ENCODE measurements around the gene C1QTNF3.
"Not testable (repeated sequence)": the region's sequence is repeated elsewhere in the genome, so short reads cannot be mapped to it uniquely, and the experiment has no call there.

The C1QTNF3 gene

GRCh38 chr5:34021334-34021733 lies 21.7 kb downstream of the C1QTNF3 start:
- H3K27me3 Mint-ChIP-seq: no peaks in the 10 kb centered on the region
- intact Hi-C loops (cut with micrococcal nuclease): no loop called here
- H3K9me3 Mint-ChIP-seq: no peaks in the 10 kb centered on the region
- H3K36me3 Mint-ChIP-seq (ENCODE audit: low read depth): peaks cover 5% of the 10 kb centered on the region
- H3K4me3 Mint-ChIP-seq: no peak overlapping the region
- no peak overlapping the region for H3K27ac Mint-ChIP-seq
- H3K4me1 Mint-ChIP-seq (ENCODE audit: low read depth): no peaks in the 10 kb centered on the region

- Mint-ChIP-seq H3K27me3 (no peaks in the 10 kb centered on the region), H3K9me3 (no peaks in the 10 kb centered on the region), H3K36me3 (ENCODE audit: low read depth) (no peaks in the 10 kb centered on the region), H3K4me1 (ENCODE audit: low read depth) (no peaks in the 10 kb centered on the region), H3K4me3 (no peak overlapping the region), H3K27ac (no peak overlapping the region)
- intact Hi-C loops (cut with micrococcal nuclease): no loop called here
Measured at GRCh38 chr5:34020726-34021125, 22.3 kb downstream of the C1QTNF3 start.

- intact Hi-C loops (cut with micrococcal nuclease): no loop called here
- H3K36me3 Mint-ChIP-seq (ENCODE audit: low read depth): no peaks in the 10 kb centered on the region
- no peaks in the 10 kb centered on the region for H3K9me3 Mint-ChIP-seq
- H3K27ac Mint-ChIP-seq: no peak overlapping the region
- H3K4me3 Mint-ChIP-seq: no peak overlapping the region
- H3K27me3 Mint-ChIP-seq: no peaks in the 10 kb centered on the region
- no peaks in the 10 kb centered on the region for H3K4me1 Mint-ChIP-seq (ENCODE audit: low read depth)
Measured at GRCh38 chr5:34017254-34017653, 25.8 kb downstream of the C1QTNF3 start.

DNA sequence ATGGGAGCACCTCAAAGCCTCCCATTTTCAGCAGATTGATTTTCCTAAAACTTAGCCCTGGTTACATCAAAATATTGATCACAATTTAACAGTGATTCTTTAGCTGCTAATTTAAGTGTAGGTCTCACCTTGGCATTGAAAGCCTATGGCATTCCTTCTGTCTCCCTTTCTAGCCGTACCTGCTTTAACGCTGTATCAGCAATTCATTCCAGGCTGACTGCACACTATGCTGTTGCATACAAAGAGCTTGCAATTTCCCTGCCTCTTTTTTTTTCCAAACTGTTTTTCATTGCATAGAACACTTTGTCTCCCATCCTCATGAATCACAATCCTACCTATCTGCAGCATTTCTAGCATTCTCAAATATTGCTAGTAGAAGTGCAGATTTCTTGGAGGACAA lies 26.3 kb downstream of the C1QTNF3 start:
- Mint-ChIP-seq H3K4me1 (ENCODE audit: low read depth) (no peaks in the 10 kb centered on the region), H3K27me3 (no peaks in the 10 kb centered on the region)
- intact Hi-C loops (cut with micrococcal nuclease): no loop called here

GRCh38 chr5:34016222-34016621 lies 26.8 kb downstream of the C1QTNF3 start:
- H3K4me3 Mint-ChIP-seq: no peak overlapping the region
- no peaks in the 10 kb centered on the region for H3K9me3 Mint-ChIP-seq
- intact Hi-C loops (cut with micrococcal nuclease): no loop called here
- no peaks in the 10 kb centered on the region for H3K27me3 Mint-ChIP-seq
- H3K27ac Mint-ChIP-seq: no peak overlapping the region
- H3K4me1 Mint-ChIP-seq (ENCODE audit: low read depth): no peaks in the 10 kb centered on the region
- H3K36me3 Mint-ChIP-seq (ENCODE audit: low read depth): no peaks in the 10 kb centered on the region

More for the DNA sequence above, 26.3 kb downstream of the C1QTNF3 start:
- H3K36me3 Mint-ChIP-seq (ENCODE audit: low read depth): no peaks in the 10 kb centered on the region
- H3K9me3 Mint-ChIP-seq: no peaks in the 10 kb centered on the region
- no peak overlapping the region for H3K27ac Mint-ChIP-seq
- H3K4me3 Mint-ChIP-seq: no peak overlapping the region

- no peaks in the 10 kb centered on the region for H3K27me3 Mint-ChIP-seq
- no peaks in the 10 kb centered on the region for H3K36me3 Mint-ChIP-seq (ENCODE audit: low read depth)
- no peak overlapping the region for H3K4me3 Mint-ChIP-seq
- H3K9me3 Mint-ChIP-seq: no peaks in the 10 kb centered on the region
- H3K27ac Mint-ChIP-seq: no peak overlapping the region
- intact Hi-C loops (cut with micrococcal nuclease): no loop called here
- H3K4me1 Mint-ChIP-seq (ENCODE audit: low read depth): no peaks in the 10 kb centered on the region
Measured at GRCh38 chr5:34015120-34015822, 27.7 kb downstream of the C1QTNF3 start.

GRCh38 chr5:34014626-34015025 lies 28.4 kb downstream of the C1QTNF3 start:
- H3K27ac Mint-ChIP-seq: no peak overlapping the region
- intact Hi-C loops (cut with micrococcal nuclease): no loop called here
- no peaks in the 10 kb centered on the region for H3K9me3 Mint-ChIP-seq
- peaks cover 5% of the 10 kb centered on the region for H3K4me1 Mint-ChIP-seq (ENCODE audit: low read depth)
- no peaks in the 10 kb centered on the region for H3K36me3 Mint-ChIP-seq (ENCODE audit: low read depth)
- no peaks in the 10 kb centered on the region for H3K27me3 Mint-ChIP-seq
- H3K4me3 Mint-ChIP-seq: no peak overlapping the region

DNA sequence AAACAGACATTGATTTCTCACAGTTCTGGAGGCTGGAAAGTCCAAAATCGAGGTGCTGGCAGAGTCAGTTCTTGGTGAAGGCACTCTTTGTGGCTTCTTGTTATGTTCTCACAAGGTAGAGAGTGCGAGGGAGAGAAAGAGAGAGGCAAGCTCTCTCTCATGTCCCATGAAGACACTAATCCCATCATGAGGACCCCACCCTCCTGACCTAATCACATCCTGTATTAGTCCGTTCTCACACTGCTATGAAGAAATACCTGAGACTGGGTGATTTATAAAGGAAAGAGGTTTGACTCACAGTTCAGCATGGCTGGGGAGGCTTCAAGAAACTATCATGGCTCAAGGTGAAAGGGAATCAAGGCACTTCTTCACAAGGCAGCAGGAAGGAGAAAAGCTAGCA lies 29.5 kb downstream of the C1QTNF3 start:
- Mint-ChIP-seq H3K36me3 (ENCODE audit: low read depth) (no peaks in the 10 kb centered on the region), H3K27me3 (no peaks in the 10 kb centered on the region), H3K9me3 (no peaks in the 10 kb centered on the region), H3K4me1 (ENCODE audit: low read depth) (peaks cover 5% of the 10 kb centered on the region), H3K4me3 (no peak overlapping the region), H3K27ac (no peak overlapping the region)
- intact Hi-C loops (cut with micrococcal nuclease): no loop called here

DNA sequence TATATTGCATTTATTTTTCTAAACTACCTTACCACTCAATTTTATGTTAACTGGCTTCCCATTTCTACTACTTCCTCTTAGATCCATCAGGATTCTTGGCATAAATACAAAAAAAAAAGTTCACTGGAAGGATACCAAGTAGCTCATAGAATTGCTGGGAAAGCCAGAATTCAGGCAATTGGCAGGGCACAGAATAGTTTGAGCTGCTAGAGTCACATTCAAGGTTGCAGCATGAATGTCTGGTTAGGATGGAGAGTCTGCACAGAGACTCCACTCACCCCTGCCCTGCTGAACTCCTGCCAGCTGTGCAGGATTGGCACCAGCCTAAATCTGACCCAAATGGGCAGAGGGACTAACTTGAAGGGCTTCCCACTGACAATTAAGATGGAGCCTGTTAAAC lies 30.2 kb downstream of the C1QTNF3 start:
- Mint-ChIP-seq H3K27ac (no peak overlapping the region), H3K27me3 (no peaks in the 10 kb centered on the region), H3K4me1 (ENCODE audit: low read depth) (peaks cover 5% of the 10 kb centered on the region), H3K9me3 (no peaks in the 10 kb centered on the region), H3K36me3 (ENCODE audit: low read depth) (no peaks in the 10 kb centered on the region), H3K4me3 (no peak overlapping the region)
- intact Hi-C loops (cut with micrococcal nuclease): no loop called here

GRCh38 chr5:34011536-34011935 lies 31.5 kb downstream of the C1QTNF3 start:
- Mint-ChIP-seq H3K9me3 (no peaks in the 10 kb centered on the region), H3K36me3 (ENCODE audit: low read depth) (peaks cover 6% of the 10 kb centered on the region), H3K4me3 (no peak overlapping the region), H3K27ac (no peak overlapping the region), H3K4me1 (ENCODE audit: low read depth) (peaks cover 13% of the 10 kb centered on the region), H3K27me3 (no peaks in the 10 kb centered on the region)
- intact Hi-C loops (cut with micrococcal nuclease): no loop called here

DNA sequence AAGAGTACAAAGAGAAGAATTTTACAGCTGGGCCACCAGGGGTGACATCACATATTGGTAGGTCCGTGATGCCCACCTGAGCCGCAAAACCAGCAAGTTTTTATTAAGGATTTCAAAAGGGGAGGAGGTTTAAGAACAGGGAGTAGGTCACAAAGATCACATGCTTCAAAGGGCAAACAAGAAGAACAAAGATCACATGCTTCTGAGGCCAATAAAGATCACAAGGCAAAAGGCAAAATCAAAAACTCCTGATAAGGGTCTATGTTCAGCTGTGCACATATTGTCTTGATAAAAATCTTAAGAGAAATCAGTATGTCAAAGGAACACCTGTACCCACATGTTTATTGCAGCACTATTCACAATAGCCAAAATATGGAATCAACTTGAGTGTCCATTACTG lies 32.9 kb downstream of the C1QTNF3 start:
- H3K4me3 Mint-ChIP-seq; intact Hi-C loops (cut with micrococcal nuclease); H3K27me3 Mint-ChIP-seq; H3K9me3 Mint-ChIP-seq; H3K27ac Mint-ChIP-seq; H3K36me3 Mint-ChIP-seq (ENCODE audit: low read depth): not testable (repeated sequence)
- peaks cover 17% of the 10 kb centered on the region for H3K4me1 Mint-ChIP-seq (ENCODE audit: low read depth)

DNA sequence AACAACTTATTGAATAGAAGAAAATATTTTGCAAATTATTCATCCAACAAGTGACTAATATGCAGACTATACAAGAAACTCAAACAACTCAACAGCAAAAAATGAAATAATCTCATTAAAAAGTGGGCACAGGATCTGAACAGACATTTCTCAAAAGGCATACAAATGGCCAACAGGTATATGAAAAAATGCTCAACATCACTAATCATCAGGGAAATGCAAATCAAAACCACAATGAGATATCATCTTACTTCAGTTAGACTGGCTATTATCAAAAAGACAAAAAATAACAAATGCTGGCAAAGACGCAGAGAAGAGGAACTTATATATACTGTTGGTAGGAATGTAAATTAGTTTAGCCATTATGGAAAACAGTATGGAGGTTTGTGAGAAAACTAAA lies 33.4 kb downstream of the C1QTNF3 start:
- Mint-ChIP-seq H3K9me3 (no peaks in the 10 kb centered on the region), H3K36me3 (ENCODE audit: low read depth) (peaks cover 6% of the 10 kb centered on the region), H3K4me3 (no peak overlapping the region), H3K27ac (no peak overlapping the region), H3K4me1 (ENCODE audit: low read depth) (peaks cover 17% of the 10 kb centered on the region), H3K27me3 (no peaks in the 10 kb centered on the region)
- intact Hi-C loops (cut with micrococcal nuclease): loop anchor here (2.0 to 5.0 kb wide), 2 partner anchors 569 to 923 kb away; partner anchors contain the start of gene TARS1

DNA sequence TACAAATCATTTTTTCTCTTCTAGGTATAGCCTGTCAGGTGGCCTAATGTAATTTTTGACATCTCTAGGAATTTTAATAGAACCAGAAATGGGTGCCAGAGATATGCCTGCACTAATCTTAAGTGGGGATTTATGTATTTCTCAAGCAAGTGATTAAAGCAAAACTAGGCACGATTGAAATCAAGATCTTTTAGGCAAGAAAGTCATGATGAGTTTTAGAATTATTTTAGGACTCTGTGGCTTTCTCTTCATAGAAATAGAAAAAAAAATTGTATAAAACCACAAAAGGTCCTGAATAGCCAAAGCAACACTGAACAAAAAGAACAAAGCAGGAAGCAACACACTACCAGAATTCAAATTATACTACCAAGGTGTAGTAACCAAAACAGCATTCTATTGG lies 34.2 kb downstream of the C1QTNF3 start:
- Mint-ChIP-seq H3K27me3 (no peaks in the 10 kb centered on the region), H3K4me1 (ENCODE audit: low read depth) (peaks cover 17% of the 10 kb centered on the region), H3K9me3 (no peaks in the 10 kb centered on the region), H3K36me3 (ENCODE audit: low read depth) (peaks cover 9% of the 10 kb centered on the region), H3K27ac (peak overlapping the region; percentile 82), H3K4me3 (peak overlapping the region; percentile 80)
- intact Hi-C loops (cut with micrococcal nuclease): loop anchor here (2.0 to 5.0 kb wide), 2 partner anchors 568 to 923 kb away; partner anchors contain the start of gene TARS1

GRCh38 chr5:34007621-34008600 lies 35.1 kb downstream of the C1QTNF3 start, which contains the start of gene AMACR:
Gene AMACR (minus strand): TSS chr5:34008050. CDS start chr5:34008019, 31 bp downstream.
- Mint-ChIP-seq H3K27me3 (no peaks in the 10 kb centered on the region), H3K4me3 (peak within 1 kb of the TSS; percentile 80), H3K4me1 (ENCODE audit: low read depth) (peaks cover 17% of the 10 kb centered on the region), H3K27ac (peak within 1 kb of the TSS; percentile 82), H3K9me3 (no peaks in the 10 kb centered on the region), H3K36me3 (ENCODE audit: low read depth) (peaks cover 18% of the 10 kb centered on the region)
- intact Hi-C loops (cut with micrococcal nuclease): loop anchor here (2.0 to 5.0 kb wide), 2 partner anchors 567 to 924 kb away; partner anchors contain the start of gene TARS1
